K562 (cell line): ENCODE results near the gene CC2D1A. TPM values are rescaled to one million over a fixed set of nuclear protein-coding genes. Genes with fewer than 3 reads are reported as not detected.

Source experiments
- ATF2 ChIP-seq: sonication (generic); formaldehyde crosslinking; IDR thresholded peaks from 2 replicates; pipeline ENCODE4 v1.8.1; 2022; ENCODE audit warnings: missing genetic modification reagents
- BHLHE40 ChIP-seq: IDR thresholded peaks from 2 replicates; pipeline ENCODE4 v1.6.1; 2011; ENCODE audit warnings: low read length, improper control_type of control experiment
- BRD4 ChIP-seq: fragments of 200-600 bp; sonication (generic); IDR thresholded peaks from 2 replicates; pipeline ENCODE4 v1.6.1; 2017; ENCODE audit warnings: inconsistent platforms
- CGGBP1 ChIP-seq: fragments of 250-450 bp; sonication (Bioruptor Pico); IDR thresholded peaks from 2 replicates; pipeline ENCODE4 v1.9.0; 2021; ENCODE audit warnings: mild to moderate bottlenecking
- DLX4 ChIP-seq: fragments of 250-450 bp; sonication (Bioruptor Pico); IDR thresholded peaks from 2 replicates; pipeline ENCODE4 v1.6.1; 2021; ENCODE audit warnings: mild to moderate bottlenecking
- EGR1 ChIP-seq: fragments of 450-650 bp; conservative IDR thresholded peaks from 2 replicates; pipeline ENCODE4 v1.6.1; 2017; ENCODE audit warnings: mild to moderate bottlenecking
- ELK1 ChIP-seq: sonication (generic); formaldehyde crosslinking; IDR thresholded peaks from 2 replicates; pipeline ENCODE4 v1.8.1; 2022; ENCODE audit warnings: missing genetic modification reagents
- GABPB1 ChIP-seq: sonication (generic); formaldehyde crosslinking; IDR thresholded peaks from 2 replicates; pipeline ENCODE4 v1.8.0; 2022; ENCODE audit warnings: mild to moderate bottlenecking, missing genetic modification reagents
- HDAC3 ChIP-seq: fragments of 450-650 bp; IDR thresholded peaks from 2 replicates; pipeline ENCODE4 v1.6.1; 2018; ENCODE audit warnings: borderline replicate concordance, mild to moderate bottlenecking, moderate library complexity; ENCODE audit not compliant: partially characterized antibody
- HIVEP1 ChIP-seq: fragments of 250-450 bp; sonication (Bioruptor Pico); IDR thresholded peaks from 2 replicates; pipeline ENCODE4 v1.4.0; 2020; ENCODE audit warnings: mild to moderate bottlenecking
- HNRNPLL ChIP-seq: fragments of 200-400 bp; formaldehyde crosslinking; IDR thresholded peaks from 2 replicates; pipeline ENCODE4 v1.6.1; 2017; ENCODE audit warnings: low read length, low read depth, mild to moderate bottlenecking; ENCODE audit not compliant: poor library complexity, severe bottlenecking
- IRF2 ChIP-seq: sonication (generic); formaldehyde crosslinking; IDR thresholded peaks from 2 replicates; pipeline ENCODE4 v1.8.1; 2022; ENCODE audit warnings: mild to moderate bottlenecking, missing genetic modification reagents
- NCOA6 ChIP-seq: fragments of 450-650 bp; IDR thresholded peaks from 2 replicates; pipeline ENCODE4 v1.6.1; 2017; ENCODE audit warnings: mild to moderate bottlenecking
- NR1H2 ChIP-seq: sonication (generic); formaldehyde crosslinking; IDR thresholded peaks from 2 replicates; pipeline ENCODE4 v1.4.0; 2020; ENCODE audit warnings: mild to moderate bottlenecking, missing genetic modification reagents
- POLR2A ChIP-seq: fragments of 450-650 bp; conservative IDR thresholded peaks from 2 replicates; pipeline ENCODE4 v1.6.1; 2016
- RB1 ChIP-seq: fragments of 450-650 bp; IDR thresholded peaks from 2 replicates; pipeline ENCODE4 v1.6.1; 2017; ENCODE audit warnings: low read depth, mild to moderate bottlenecking
- RBM15 ChIP-seq: fragments of 200-400 bp; formaldehyde crosslinking; IDR thresholded peaks from 2 replicates; pipeline ENCODE4 v1.6.1; 2018; ENCODE audit warnings: mild to moderate bottlenecking, low read length, moderate library complexity; ENCODE audit not compliant: insufficient read depth
- SMARCC2 ChIP-seq: fragments of 450-650 bp; IDR thresholded peaks from 2 replicates; pipeline ENCODE4 v1.6.1; 2017; ENCODE audit warnings: antibody characterized with exemption, moderate library complexity, mild to moderate bottlenecking, low read depth
- STAT5B ChIP-seq: fragments of 250-450 bp; sonication (Bioruptor Pico); IDR thresholded peaks from 2 replicates; pipeline ENCODE4 v1.8.0; 2021; ENCODE audit warnings: mild to moderate bottlenecking, inconsistent platforms
- THAP12 ChIP-seq: fragments of 250-450 bp; sonication (Bioruptor Pico); IDR thresholded peaks from 2 replicates; pipeline ENCODE4 v1.9.0; 2021; ENCODE audit warnings: mild to moderate bottlenecking, inconsistent platforms
- XRCC3 ChIP-seq: fragments of 450-650 bp; IDR thresholded peaks from 2 replicates; pipeline ENCODE4 v1.6.1; 2017; ENCODE audit warnings: mild to moderate bottlenecking, moderate library complexity
- ZNF133 ChIP-seq: fragments of 250-450 bp; sonication (Bioruptor Pico); IDR thresholded peaks from 2 replicates; pipeline ENCODE4 v1.4.0; 2020; ENCODE audit warnings: mild to moderate bottlenecking
- ZNF274 ChIP-seq: IDR thresholded peaks from 2 replicates; pipeline ENCODE4 v1.6.1; 2011; ENCODE audit warnings: low read depth, mild to moderate bottlenecking, low read length, moderate library complexity, borderline replicate concordance
- ZNF41 ChIP-seq: fragments of 250-450 bp; sonication (Bioruptor Pico); conservative IDR thresholded peaks from 2 replicates; pipeline ENCODE4 v1.4.0; 2020; ENCODE audit warnings: mild to moderate bottlenecking
- ZNF445 ChIP-seq: fragments of 250-450 bp; sonication (Bioruptor Pico); IDR thresholded peaks from 2 replicates; pipeline ENCODE4 v1.4.0; 2020; ENCODE audit warnings: low read depth, mild to moderate bottlenecking, moderate library complexity
- polyA plus RNA-seq, 8 experiments: library from polyadenylated mRNA; depleted of rRNA in 4 of 8; stranded (reverse) in 5 of 8; unstranded in 3 of 8; fragments of >200 nt; fragmentation: Nextera tagmentation in 2 of 8; fragmentation: Illumina TruSeq in 1 of 8; extraction: Ambion mirVana in 2 of 8; extraction: Trizol in 1 of 8; gene quantifications; 2 replicates each; pipeline versions ENCODE4 v1.2.1 to v1.2.3, GENCODE V29; 2011 to 2014; ENCODE audit warnings: inconsistent platforms in 1 of 8, missing spikeins in 1 of 8
- total RNA-seq, 7 experiments: library from RNA; depleted of rRNA in 6 of 7; stranded (reverse); fragments of >200 nt in 6 of 7; fragmentation: Illumina TruSeq in 2 of 7; extraction: Trizol in 2 of 7; gene quantifications; 2 replicates each; pipeline versions ENCODE4 v1.2.1 to v1.2.3, GENCODE V29; 2011 to 2021; ENCODE audit warnings: low replicate concordance in 1 of 7

CC2D1A gene
- total and polyA plus RNA-seq, 9 of the 15 experiments (the other 6 are each of a cell fraction or from before 2014, with no cell fraction given): 0.32 to 31.0 (median 12.9) TPM

GRCh38 chr19:13952154-13952930 lies 46.3 kb downstream of the CC2D1A start, which contains the start of gene DCAF15 (continued):
- 0 out of 2 replicates have a peak, but pooled peaks have one; percentile 41 for TF ChIP-seq THAP12
- 0 out of 2 replicates have a peak, but pooled peaks have one; percentile 43 for TF ChIP-seq BHLHE40
- no peak for TF ChIP-seq ZNF274
- TF ChIP-seq NR1H2 (CRISPR knock-in tag): no peak
- TF ChIP-seq EGR1: peak; percentile 88
- TF ChIP-seq HNRNPLL: peak; percentile 59
- TF ChIP-seq ZNF41: no peak
- no peak for TF ChIP-seq ZNF445 (CRISPR knock-in tag)
- no peak for TF ChIP-seq STAT5B (CRISPR knock-in tag)
- TF ChIP-seq NCOA6: no peak
- TF ChIP-seq ELK1 (CRISPR knock-in tag): no peak
- TF ChIP-seq XRCC3: no peak
- TF ChIP-seq GABPB1: peak; percentile 88; the same call in 1 of the 2 replicates
- no peak for TF ChIP-seq ATF2 (CRISPR knock-in tag)
- TF ChIP-seq DLX4 (CRISPR knock-in tag): no peak
- peak; percentile 13; the same call in 1 of the 2 replicates for TF ChIP-seq RB1
- no peak for TF ChIP-seq RBM15
- TF ChIP-seq CGGBP1 (CRISPR knock-in tag): 0 out of 2 replicates have a peak, but pooled peaks have one; percentile 12
- no peak for TF ChIP-seq HIVEP1 (CRISPR knock-in tag)
- TF ChIP-seq ZNF133: no peak
- TF ChIP-seq IRF2 (CRISPR knock-in tag): no peak
- peak; percentile 90 for TF ChIP-seq POLR2A
- no peak for TF ChIP-seq SMARCC2
- no peak for TF ChIP-seq BRD4
- TF ChIP-seq HDAC3: no peak
